Measurements from ENCODE around the gene PRKCH. TPM values are rescaled to one million over a fixed set of nuclear protein-coding genes. Genes with fewer than 3 reads are reported as not detected.

PRKCH gene
- total RNA-seq, 2 experiments from 2014 or later, result 0.85 to 2.3 TPM

- TF ChIP-seq CTCF (conservative IDR thresholded peaks at IDR 0.05; ENCODE audit: low read length), result no peak
- no peak for TF ChIP-seq EZH2phosphoT487 (IDR thresholded peaks at IDR 0.05; ENCODE audit: borderline replicate concordance, low read depth, low read length)
Observed at GRCh38 chr14:61341275-61342206, 20.2 kb downstream of the PRKCH start.

DNA sequence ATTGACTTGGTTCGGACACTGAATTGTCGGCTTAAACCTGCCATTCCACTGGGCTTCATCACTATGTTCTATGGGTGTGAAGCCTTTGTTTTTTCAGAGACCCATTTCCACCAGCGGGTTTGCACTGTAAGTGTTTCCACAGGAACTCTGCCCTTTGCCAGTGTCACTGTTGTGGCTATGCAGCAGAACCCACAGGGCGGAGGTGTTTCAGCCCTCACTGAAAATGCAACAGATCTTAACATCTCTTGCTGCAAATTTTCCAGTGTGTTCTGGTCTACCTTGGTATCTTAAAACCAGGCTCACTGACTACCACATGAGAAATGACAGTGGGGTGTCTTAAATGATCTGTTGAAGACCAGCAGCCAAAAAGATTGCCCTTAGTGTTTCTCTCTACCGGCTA is 21.1 kb downstream of the PRKCH start:
- CTCF ChIA-PET (ENCODE audit: unreplicated experiment), result no interaction called here

More at GRCh38 chr14:61341275-61342206, 20.2 kb downstream of the PRKCH start:
- POLR2A ChIA-PET, result no interaction called here
- no peaks in the 10 kb centered on the region for H3K4me1 ChIP-seq (ENCODE audit: insufficient read depth, low read length, poor library complexity, severe bottlenecking)
- no TSS peak for BruUV-seq (replicated peaks)
- H4K20me1 ChIP-seq (ENCODE audit: insufficient read depth, low read length), result no peaks in the 10 kb centered on the region
- H3K9me2 ChIP-seq (ENCODE audit: insufficient read depth, low read length), result no peaks in the 10 kb centered on the region
- H3K27ac ChIP-seq (ENCODE audit: low read depth, low read length, poor library complexity, severe bottlenecking), result no peak overlapping the region
- H2AFZ ChIP-seq (ENCODE audit: low read length), result no peak overlapping the region
- no peaks in the 10 kb centered on the region for H3K9me3 ChIP-seq (ENCODE audit: low read length)
- H3K36me3 ChIP-seq (ENCODE audit: insufficient read depth, low read length), result no peaks in the 10 kb centered on the region
- H3K79me2 ChIP-seq (ENCODE audit: insufficient read depth, low read depth, low read length), result no peaks in the 10 kb centered on the region
- no peak overlapping the region for H3K4me3 ChIP-seq (ENCODE audit: low read depth, low read length, poor library complexity, severe bottlenecking)
- CTCF ChIA-PET (ENCODE audit: unreplicated experiment), result no interaction called here
- intact Hi-C loops (cut with micrococcal nuclease; ENCODE audit: unreplicated experiment), result no loop called here
- no peak for DNase-seq (ENCODE audit: low spot score)
- H3K4me2 ChIP-seq (ENCODE audit: low read length), result no peak overlapping the region

More for the DNA sequence above, 21.1 kb downstream of the PRKCH start:
- Histone ChIP-seq H3K4me2 (ENCODE audit: low read length) (no peak overlapping the region), H3K4me1 (ENCODE audit: insufficient read depth, low read length, poor library complexity, severe bottlenecking) (no peaks in the 10 kb centered on the region), H3K9me2 (ENCODE audit: insufficient read depth, low read length) (no peaks in the 10 kb centered on the region), H3K4me3 (ENCODE audit: low read depth, low read length, poor library complexity, severe bottlenecking) (no peak overlapping the region), H3K9me3 (ENCODE audit: low read length) (no peaks in the 10 kb centered on the region), H3K27ac (ENCODE audit: low read depth, low read length, poor library complexity, severe bottlenecking) (no peak overlapping the region), H2AFZ (ENCODE audit: low read length) (no peak overlapping the region), H3K36me3 (ENCODE audit: insufficient read depth, low read length) (no peaks in the 10 kb centered on the region), H4K20me1 (ENCODE audit: insufficient read depth, low read length) (no peaks in the 10 kb centered on the region), H3K79me2 (ENCODE audit: insufficient read depth, low read depth, low read length) (no peaks in the 10 kb centered on the region)
- POLR2A ChIA-PET, result no interaction called here
- BruUV-seq (replicated peaks), result no TSS peak
- TF ChIP-seq EZH2phosphoT487 (IDR thresholded peaks at IDR 0.05; ENCODE audit: borderline replicate concordance, low read depth, low read length) (no peak), CTCF (conservative IDR thresholded peaks at IDR 0.05; ENCODE audit: low read length) (no peak)
- no peak for DNase-seq (ENCODE audit: low spot score)
- intact Hi-C loops (cut with micrococcal nuclease; ENCODE audit: unreplicated experiment), result no loop called here
